Activated gamma-delta T cell (primary cell): ENCODE data around the gene TMOD4.

Experiments
- DNase-seq: peaks from one replicate; lab custom pipeline; 2025; lab: John Stamatoyannopoulos, UW

Gene TMOD4

DNA sequence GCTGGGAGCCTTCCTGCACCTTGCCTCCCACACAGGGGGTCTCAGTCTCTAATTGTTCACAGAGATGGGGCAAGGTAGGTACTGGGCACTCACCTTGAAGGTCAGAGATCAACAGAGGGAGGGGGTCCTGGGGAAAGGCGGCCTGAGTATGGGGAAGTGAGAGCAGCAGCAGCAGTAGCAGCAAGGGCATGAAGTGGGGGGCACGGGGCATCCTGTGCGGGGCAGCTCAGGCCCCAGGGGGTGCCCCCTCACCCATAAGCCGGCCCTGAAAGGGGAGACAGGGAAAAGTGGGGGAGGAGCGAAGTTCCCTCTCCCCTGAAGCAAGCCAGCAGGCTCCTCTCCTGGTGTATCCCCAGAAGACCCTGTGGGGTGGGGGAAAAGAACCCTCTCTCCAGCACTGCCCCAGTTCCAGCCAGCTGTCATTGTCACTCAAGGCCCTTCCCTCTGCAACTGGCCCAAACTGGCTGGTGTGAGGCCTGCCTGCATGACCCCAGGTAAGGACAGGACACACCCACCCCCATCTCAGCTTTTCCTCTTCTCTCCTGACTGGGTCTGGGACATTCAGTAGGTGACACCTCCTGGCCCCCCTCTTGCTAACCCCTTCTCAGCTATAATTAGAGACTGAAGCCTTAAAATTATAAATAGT lies 33.2 kb downstream of the TMOD4 start:
- DNase-seq, result no peak

DNA sequence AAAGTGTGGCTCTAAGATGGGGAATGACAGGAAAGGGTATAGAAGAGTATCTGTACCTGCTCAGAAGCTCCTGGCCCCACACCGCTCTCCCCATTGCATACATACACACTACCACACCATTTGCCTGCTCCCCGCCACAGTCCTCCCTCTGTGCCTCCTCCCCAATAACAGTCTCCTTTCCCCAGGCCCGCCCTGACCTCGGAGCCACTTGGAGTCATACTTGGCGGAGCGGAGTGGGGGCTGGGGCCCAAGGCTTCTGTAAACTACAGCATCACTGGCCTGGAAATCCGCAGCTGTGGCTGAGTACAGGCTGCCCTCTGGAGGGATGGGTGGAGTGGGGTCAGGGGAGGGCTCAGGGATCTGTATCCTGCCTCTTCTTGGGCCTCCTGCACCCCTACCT lies 38.0 kb downstream of the TMOD4 start:
- DNase-seq, result no peak

DNA sequence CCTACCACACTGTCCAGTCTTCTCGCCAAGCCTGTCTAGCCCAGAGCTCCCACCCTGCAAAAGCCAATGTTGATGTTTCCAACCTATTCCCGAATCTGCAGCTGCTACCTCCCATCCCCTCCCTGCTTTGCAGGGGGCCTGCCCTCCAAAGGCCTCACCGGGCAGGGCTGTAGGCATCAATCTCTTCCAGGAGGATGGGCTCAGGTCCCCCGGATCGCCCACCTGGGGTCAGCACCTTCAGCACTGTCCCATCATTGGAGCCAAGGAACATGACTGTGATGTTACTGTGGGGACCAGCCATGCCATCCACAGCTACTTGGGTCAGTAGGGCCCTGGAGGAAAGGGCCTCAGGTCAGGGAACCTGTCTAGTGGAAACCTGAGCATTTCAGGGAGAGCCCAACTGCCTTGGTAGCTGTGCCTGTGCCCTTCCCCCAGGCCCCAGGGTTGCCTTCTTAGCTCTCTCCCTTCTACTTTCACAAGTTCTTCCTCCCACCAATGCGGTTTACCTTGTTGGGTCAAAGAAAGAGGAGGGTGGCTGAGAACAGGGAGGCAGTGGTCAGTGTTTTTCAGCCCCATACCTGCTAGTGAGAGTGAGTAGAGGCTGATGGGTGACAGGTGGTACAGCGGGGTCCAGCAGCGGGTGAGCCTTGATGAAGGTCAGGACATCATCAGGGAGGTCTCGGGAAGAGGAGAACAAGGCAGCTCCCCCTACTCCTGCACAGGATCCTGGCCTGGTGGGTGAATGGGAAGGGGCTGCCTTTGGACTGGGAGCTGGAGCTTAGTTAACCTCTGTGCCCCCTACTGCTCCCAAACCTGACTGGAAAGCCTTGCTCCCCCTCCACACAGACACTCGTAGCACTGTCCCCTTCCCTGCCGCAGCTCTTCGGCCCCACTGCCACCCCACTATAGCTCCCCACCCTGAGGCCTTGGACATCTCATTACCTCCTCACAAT lies 40.1 kb downstream of the TMOD4 start:
- DNase-seq, result no peak

DNA sequence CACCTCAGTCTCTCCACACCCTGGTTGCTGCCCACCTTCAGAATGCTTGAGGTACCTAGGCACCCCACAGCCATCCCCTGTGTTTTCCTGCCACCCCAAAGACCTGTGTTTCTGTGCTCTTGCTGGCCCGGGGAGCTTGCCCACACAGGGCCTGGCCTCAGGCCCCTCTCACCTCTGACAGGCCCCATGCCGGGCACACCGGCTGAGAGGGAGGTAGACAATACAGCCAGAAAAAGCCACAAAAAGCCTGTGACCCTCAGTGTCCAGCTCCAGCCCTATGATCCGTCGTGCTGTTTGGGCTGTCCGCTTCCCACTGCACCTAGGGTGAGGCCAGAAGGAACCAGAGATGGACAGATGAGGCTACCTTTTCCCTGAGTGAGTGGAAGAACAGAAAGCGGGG lies 40.8 kb downstream of the TMOD4 start:
- DNase-seq, result no peak

DNA sequence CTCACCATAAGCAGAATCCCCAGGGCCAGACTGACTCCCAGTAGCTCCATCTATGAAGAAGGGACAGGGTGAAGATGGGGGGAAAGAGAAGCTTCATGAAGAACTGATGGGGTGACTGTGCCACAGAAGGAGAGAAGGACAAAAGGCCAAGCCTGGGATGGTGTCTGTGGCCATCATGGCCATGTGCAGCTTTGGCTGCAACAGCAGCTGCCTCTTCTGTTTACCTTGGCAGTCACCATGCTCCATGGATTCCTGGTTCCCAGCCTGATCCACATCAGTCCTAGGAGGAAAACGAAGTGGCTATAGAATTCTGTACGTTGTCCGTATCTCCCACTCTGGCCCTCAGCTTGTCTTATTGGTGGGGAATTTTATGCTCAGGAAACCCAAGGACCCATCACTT lies 41.4 kb downstream of the TMOD4 start:
- no peak for DNase-seq

DNA sequence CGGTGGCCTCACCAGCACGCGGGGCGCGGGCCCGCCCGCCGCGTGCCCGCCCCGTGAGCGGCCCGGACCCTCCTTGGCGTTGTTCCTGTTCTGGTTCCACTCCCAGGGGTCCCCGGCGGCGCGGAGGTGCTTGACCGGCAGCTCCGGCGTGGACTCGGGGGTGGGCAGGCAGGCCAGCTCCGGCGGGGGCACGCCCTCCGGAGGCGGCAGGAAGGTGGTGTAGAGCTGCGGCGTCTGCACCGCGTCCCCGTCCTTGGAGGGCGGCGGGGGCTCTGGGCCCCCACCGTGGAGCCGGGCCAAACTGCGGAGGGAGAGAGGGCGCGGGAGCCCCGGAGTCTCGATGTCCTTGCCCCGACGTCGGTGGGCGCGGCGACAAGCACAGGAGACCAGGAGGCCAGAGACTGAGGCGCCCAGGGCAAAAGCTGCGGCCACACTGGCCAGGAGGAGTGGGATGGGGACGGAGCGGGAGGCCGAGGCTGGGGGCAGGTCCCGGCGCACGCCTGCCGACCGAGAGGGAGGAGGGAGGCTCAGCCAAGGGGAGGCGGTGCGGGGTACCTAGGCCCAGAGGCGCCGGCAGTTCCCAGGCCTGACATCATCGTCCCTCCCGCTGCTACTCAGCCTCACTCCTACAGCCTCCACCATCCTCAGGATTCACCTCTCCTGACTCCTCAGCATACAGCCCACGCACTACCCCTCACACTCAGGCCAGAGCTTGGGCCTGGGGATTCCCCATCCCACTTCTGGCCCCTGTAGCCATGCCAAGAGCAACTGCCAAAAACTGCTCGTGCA lies 42.6 kb downstream of the TMOD4 start:
- no peak for DNase-seq

DNA sequence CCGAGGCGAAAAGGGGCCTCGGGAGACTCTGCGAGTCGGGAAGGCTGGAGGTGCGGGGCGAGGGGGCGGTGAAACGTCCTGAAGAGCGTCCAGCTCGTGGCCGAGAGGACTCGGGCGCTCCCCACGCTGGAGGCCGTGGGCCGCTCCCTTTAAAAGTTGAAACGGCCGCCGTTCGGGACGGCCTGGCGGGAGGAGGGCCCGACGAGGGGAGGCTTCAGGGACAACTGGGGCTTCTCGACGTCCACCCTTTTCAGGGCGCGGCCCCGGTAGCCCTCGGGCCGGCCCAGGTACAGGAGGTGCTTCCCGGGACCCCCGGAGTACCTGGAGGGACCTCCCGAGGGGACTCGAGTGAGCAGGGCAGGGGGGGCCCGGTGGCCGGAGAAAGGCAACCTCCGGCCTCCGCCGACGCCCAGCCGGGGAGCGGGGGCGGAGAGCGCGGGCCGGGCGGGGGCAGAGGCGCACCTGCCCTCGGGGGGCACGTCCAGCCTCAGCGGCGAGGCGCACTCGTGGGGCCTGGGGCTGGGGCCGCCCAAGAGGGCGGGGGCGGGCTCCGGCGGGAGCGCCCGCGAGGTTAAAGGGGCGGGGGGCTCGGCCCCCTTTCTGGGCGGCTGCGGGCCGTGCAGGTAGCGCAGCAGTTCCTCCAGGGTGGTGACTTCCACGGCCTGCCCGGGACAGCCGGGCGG lies 43.3 kb downstream of the TMOD4 start:
- no peak for DNase-seq

DNA sequence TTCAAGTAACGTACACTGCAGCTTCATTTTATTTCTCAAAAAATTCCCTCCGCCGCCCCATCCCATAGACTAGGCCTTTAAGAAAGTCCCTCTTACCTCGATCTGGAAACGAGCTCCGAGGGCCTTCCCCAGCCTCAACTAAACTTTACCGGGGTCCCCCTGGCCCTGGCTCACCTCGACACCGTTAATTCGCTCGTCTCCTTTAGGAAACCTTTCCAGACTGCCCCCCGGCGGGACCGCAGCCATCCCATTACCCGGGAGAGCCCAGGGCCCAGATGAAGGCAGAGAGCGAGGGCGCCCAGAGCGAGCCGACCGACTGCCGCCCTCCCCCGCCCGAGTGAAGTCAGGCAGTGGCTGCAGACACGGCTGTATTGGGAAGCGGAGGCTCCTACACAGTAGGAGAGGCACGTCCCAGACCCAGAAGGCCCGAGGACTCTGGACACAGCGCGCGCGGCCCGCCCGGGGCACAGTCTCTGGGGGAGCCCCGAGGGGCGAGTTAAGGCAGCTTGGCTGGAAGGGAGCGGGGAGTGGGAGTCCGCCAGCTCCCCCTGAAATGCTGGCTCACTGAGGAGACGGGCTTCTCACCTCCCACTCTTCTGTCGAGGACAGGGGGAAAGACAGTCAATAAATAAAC lies 44.0 kb downstream of the TMOD4 start:
- no peak for DNase-seq

DNA sequence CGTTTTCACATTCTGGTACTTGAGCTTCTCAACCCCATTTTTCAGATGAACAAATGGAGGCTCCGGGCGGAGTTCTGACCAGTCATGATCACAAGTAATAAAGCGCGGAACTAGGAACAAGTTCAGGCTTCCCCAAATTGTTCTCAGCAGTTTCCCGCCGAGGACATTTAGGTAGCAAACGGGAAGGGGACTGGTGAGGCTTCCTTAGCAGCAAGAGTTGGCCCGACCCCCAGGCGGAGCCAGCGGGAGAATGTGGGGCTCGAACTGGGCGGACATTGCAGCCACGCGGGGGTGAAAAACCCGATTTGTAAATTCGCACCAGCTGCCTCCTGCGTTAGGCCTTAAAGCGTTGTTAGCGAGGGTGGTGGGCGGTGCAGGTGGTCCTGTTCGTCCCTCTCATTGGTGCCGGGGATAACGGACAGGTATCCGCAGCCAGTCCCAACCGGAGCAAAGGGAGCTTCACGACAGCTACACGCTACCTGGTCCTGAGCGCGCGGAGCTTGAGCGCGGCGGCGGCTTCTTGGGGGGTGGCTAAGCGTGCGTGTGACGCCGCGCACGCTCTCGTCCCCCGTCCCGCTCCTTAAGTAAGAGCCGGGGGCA lies 44.7 kb downstream of the TMOD4 start:
- no peak for DNase-seq

DNA sequence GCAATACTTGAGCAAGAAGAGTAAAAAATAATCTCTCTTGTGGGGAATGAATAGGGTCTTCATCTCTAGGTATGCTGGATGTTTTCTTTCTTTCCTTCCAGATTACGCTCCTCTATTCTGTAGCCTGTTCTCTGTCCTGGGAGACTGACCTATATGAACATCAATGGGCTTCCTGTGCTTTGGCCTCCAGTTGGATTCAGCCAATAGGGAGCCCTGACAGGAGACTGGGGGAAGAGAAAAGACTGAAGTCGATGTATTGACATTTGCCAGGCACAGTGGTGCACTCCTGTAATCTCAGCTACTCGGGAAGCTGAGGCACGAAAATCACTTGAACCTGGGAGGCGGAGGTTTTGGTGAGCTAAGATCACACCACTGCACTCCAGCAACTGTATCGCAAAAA lies 47.0 kb downstream of the TMOD4 start:
- no peak for DNase-seq

DNA sequence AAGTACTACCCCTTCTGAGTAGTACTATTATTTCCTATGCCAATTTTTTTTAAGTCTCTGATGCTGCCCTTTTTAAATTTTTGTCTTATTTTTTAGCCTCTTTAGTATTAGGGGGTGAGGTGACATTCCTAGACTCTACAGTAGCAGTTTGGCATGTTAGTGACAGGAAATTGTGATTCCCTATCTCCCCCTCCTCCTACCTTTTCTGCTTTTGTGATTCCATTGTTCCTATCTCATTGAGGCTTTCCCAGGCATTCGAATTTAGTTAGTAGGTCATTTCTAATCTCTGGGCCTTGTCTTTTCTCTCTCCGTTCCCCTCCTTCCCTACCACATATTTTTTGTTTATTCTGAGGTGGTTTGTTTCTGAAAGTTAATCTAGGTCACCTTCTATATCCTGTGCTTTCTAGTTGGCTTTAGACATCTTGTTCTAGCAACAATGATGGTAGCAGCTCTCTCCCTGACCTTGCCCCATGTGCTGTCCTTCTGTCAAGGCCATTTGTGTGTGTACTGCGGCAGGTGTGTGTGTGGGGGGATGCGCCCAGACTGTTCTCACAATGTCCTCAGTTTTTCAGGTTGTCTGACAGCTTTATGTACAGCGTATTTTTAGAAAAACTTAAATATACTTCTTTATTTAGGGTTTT lies 50.9 kb downstream of the TMOD4 start:
- DNase-seq, result no peak
